A673 (cell line): ENCODE measurements around the gene INO80B. TPM values are rescaled to one million over a fixed set of nuclear protein-coding genes. Genes with fewer than 3 reads are reported as not detected.
A peak's percentile ranks its signal among the peaks of the same experiment; 100 is the strongest.
"Not testable (repeated sequence)": the region's sequence is repeated elsewhere in the genome, so short reads cannot be mapped to it uniquely, and the experiment has no call there.

Source experiments
- BruUV-seq: library from RNA; stranded (reverse); fragments of 400-500 nt; replicated peaks from 2 replicates; lab custom pipeline; 2021; lab: Mats Ljungman, UMichigan
- CTCF ChIA-PET: fragments of 300-600 bp; sonication (Branson Sonifier 250); formaldehyde crosslinking; loops from one replicate; lab custom pipeline; 2022; ENCODE audit warnings: antibody characterized with exemption; lab: Charles Lee
- POLR2A ChIA-PET: fragments of 300-600 bp; sonication (Branson Sonifier 250); formaldehyde crosslinking; loops from one replicate; lab custom pipeline; 2022; ENCODE audit warnings: antibody characterized with exemption; ENCODE audit not compliant: low non-redundant PET; lab: Charles Lee
- DNase-seq: peaks from one replicate; pipeline ENCODE4 v3.0.0-alpha.2; 2015; ENCODE audit warnings: low spot score
- H3K27ac ChIP-seq: fragments of 200-600 bp; sonication (generic); 2 replicates; pipeline ENCODE4 v1.5.1; 2016; ENCODE audit warnings: mixed run types, low read depth, mild to moderate bottlenecking, mixed read lengths, antibody characterized with exemption, low read length; ENCODE audit not compliant: poor library complexity, severe bottlenecking
- H3K27me3 ChIP-seq: fragments of 200-600 bp; sonication (generic); replicated peaks from 2 replicates; pipeline ENCODE4 v1.6.1; 2017; ENCODE audit warnings: mixed run types, low read depth, mild to moderate bottlenecking, mixed read lengths, antibody characterized with exemption, low read length; ENCODE audit not compliant: insufficient read depth, poor library complexity
- H3K36me3 ChIP-seq: fragments of 200-600 bp; sonication (generic); 2 replicates; pipeline ENCODE4 v1.6.1; 2016; ENCODE audit warnings: mixed run types, mild to moderate bottlenecking, mixed read lengths, antibody characterized with exemption, low read length; ENCODE audit not compliant: insufficient read depth, poor library complexity, severe bottlenecking
- H3K4me1 ChIP-seq: fragments of 200-600 bp; sonication (generic); 2 replicates; pipeline ENCODE4 v1.6.1; 2017; ENCODE audit warnings: mixed run types, mild to moderate bottlenecking, mixed read lengths, antibody characterized with exemption, low read length; ENCODE audit not compliant: insufficient read depth, poor library complexity, severe bottlenecking
- H3K4me3 ChIP-seq: fragments of 200-600 bp; sonication (generic); 2 replicates; pipeline ENCODE4 v1.5.1; 2016; ENCODE audit warnings: low read depth, mixed run types, mild to moderate bottlenecking, mixed read lengths, low read length; ENCODE audit not compliant: poor library complexity, severe bottlenecking
- H3K9me3 ChIP-seq: fragments of 200-600 bp; sonication (generic); 2 replicates; pipeline ENCODE4 v1.6.1; 2016; ENCODE audit warnings: mixed run types, low read depth, mild to moderate bottlenecking, mixed read lengths, antibody characterized with exemption, low read length; ENCODE audit not compliant: poor library complexity, severe bottlenecking
- CTCF ChIP-seq: fragments of 300-800, 200-600 bp; sonication (generic); conservative IDR thresholded peaks from 2 replicates; pipeline ENCODE4 v1.5.1; 2017; ENCODE audit warnings: low read depth, mild to moderate bottlenecking, antibody characterized with exemption, low read length, moderate library complexity, mixed read lengths
- EZH2 ChIP-seq: fragments of 200-600 bp; sonication (generic); IDR thresholded peaks from 2 replicates; pipeline ENCODE4 v1.6.1; 2017; ENCODE audit warnings: borderline replicate concordance, low read depth, mild to moderate bottlenecking, mixed read lengths, antibody characterized with exemption, low read length; ENCODE audit not compliant: poor library complexity, severe bottlenecking
- intact Hi-C: fragments of 100-400 bp; cut with micrococcal nuclease; formaldehyde crosslinking; loops from one replicate; pipeline ENCODE4 v1.10.0; 2022; ENCODE audit not compliant: unreplicated experiment
- total RNA-seq: library from RNA; stranded (reverse); gene quantifications from 2 replicates; pipeline ENCODE4 v1.2.3, GENCODE V29; 2021

Gene INO80B
- total RNA-seq, 1 experiment from 2014 or later: 29.9 TPM

- Histone ChIP-seq H3K9me3 (no peaks in the 10 kb centered on the region), H3K4me3 (no peak overlapping the region), H3K27me3 (no peaks in the 10 kb centered on the region), H3K36me3 (no peaks in the 10 kb centered on the region), H3K4me1 (peaks cover 4% of the 10 kb centered on the region), H3K27ac (no peak overlapping the region)
- ChIA-PET POLR2A (no interaction called here), CTCF (no interaction called here)
- intact Hi-C loops: no loop called here
- no TSS peak for BruUV-seq
- TF ChIP-seq CTCF (no peak), EZH2 (no peak)
- DNase-seq: no peak
Observed at GRCh38 chr2:74420006-74420405, 34.9 kb upstream of the INO80B start.

- intact Hi-C loops: not testable (repeated sequence)
Observed at GRCh38 chr2:74420443-74421103, 34.3 kb upstream of the INO80B start.

GRCh38 chr2:74421221-74421870 is 33.5 kb upstream of the INO80B start, which contains the start of the genes C2orf81 and WDR54:
TSS of gene C2orf81 (minus strand) at chr2:74421619. CDS start at chr2:74421560, 59 bp downstream.
TSS of gene WDR54 (plus strand) at chr2:74421730. CDS start at chr2:74422154, 424 bp downstream.
- peaks cover 6% of the 10 kb centered on the region for H3K36me3 ChIP-seq
- BruUV-seq: no TSS peak
- H3K27ac ChIP-seq: no peak within 1 kb of the TSS
- H3K9me3 ChIP-seq: no peaks in the 10 kb centered on the region
- H3K27me3 ChIP-seq: no peaks in the 10 kb centered on the region
- TF ChIP-seq EZH2 (no peak), CTCF (no peak)
- peaks cover 4% of the 10 kb centered on the region for H3K4me1 ChIP-seq
- intact Hi-C loops: no loop called here
- DNase-seq: peak; percentile 95
- peak within 1 kb of the TSS; percentile 72 for H3K4me3 ChIP-seq
- ChIA-PET POLR2A (no interaction called here), CTCF (no interaction called here)

More at GRCh38 chr2:74420443-74421103, 34.3 kb upstream of the INO80B start:
- BruUV-seq, H3K4me1 ChIP-seq, CTCF ChIA-PET, POLR2A ChIA-PET, H3K27ac ChIP-seq, H3K27me3 ChIP-seq, H3K9me3 ChIP-seq, DNase-seq, H3K36me3 ChIP-seq: not testable (repeated sequence)
- H3K4me3 ChIP-seq: peak overlapping the region; percentile 72
